ENCODE data around the gene SAMD4A. TPM values are rescaled to one million over a fixed set of nuclear protein-coding genes. Genes with fewer than 3 reads are reported as not detected.

Gene SAMD4A
- total RNA-seq, 1 experiment from 2014 or later, result 26.5 TPM

GRCh38 chr14:54549862-54550261 lies 17.1 kb upstream of the SAMD4A start:
- DNase-seq (ENCODE audit: low spot score), result no peak
- ChIA-PET POLR2A (ENCODE audit: low non-redundant PET) (no interaction called here), CTCF (no interaction called here)
- intact Hi-C loops (cut with micrococcal nuclease; ENCODE audit: unreplicated experiment), result no loop called here
- H3K4me3 ChIP-seq (ENCODE audit: low read depth, low read length, poor library complexity, severe bottlenecking), result no peak overlapping the region
- no peaks in the 10 kb centered on the region for H3K27me3 ChIP-seq (replicated peaks; ENCODE audit: insufficient read depth, low read depth, low read length, poor library complexity)
- H3K27ac ChIP-seq (ENCODE audit: low read depth, low read length, poor library complexity, severe bottlenecking), result no peak overlapping the region
- no peaks in the 10 kb centered on the region for H3K9me3 ChIP-seq (ENCODE audit: low read depth, low read length, poor library complexity, severe bottlenecking)
- no peaks in the 10 kb centered on the region for H3K4me1 ChIP-seq (ENCODE audit: insufficient read depth, low read length, poor library complexity, severe bottlenecking)
- no TSS peak for BruUV-seq (replicated peaks)
- H3K36me3 ChIP-seq (ENCODE audit: insufficient read depth, low read length, poor library complexity, severe bottlenecking), result no peaks in the 10 kb centered on the region
- no peak for TF ChIP-seq EZH2 (IDR thresholded peaks at IDR 0.05; ENCODE audit: borderline replicate concordance, low read depth, low read length, poor library complexity, severe bottlenecking)
- TF ChIP-seq, protein P1, sequence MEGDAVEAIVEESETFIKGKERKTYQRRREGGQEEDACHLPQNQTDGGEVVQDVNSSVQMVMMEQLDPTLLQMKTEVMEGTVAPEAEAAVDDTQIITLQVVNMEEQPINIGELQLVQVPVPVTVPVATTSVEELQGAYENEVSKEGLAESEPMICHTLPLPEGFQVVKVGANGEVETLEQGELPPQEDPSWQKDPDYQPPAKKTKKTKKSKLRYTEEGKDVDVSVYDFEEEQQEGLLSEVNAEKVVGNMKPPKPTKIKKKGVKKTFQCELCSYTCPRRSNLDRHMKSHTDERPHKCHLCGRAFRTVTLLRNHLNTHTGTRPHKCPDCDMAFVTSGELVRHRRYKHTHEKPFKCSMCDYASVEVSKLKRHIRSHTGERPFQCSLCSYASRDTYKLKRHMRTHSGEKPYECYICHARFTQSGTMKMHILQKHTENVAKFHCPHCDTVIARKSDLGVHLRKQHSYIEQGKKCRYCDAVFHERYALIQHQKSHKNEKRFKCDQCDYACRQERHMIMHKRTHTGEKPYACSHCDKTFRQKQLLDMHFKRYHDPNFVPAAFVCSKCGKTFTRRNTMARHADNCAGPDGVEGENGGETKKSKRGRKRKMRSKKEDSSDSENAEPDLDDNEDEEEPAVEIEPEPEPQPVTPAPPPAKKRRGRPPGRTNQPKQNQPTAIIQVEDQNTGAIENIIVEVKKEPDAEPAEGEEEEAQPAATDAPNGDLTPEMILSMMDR (conservative IDR thresholded peaks at IDR 0.05; ENCODE audit: low read depth, low read length), result no peak

DNA sequence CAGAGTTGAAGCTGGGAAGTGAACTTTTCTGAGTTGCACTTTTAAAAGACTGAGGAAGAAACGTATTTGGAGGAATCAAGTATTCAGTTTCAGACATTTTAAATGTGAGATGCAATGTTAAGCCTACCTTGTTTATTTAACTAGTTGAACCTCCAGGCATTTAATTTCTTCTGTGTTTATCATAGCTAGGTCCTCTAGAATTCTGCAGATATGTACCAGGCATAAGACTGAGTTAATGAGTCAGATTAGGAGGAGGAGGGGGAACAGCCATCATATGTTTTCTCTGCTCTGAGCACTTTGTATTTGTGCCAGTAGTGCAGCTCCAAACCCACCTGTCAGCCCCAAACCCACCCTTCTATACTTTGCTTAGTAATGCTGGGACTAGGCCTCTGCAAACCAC lies 16.4 kb upstream of the SAMD4A start:
- DNase-seq (ENCODE audit: low spot score), result no peak
- TF ChIP-seq EZH2 (IDR thresholded peaks at IDR 0.05; ENCODE audit: borderline replicate concordance, low read depth, low read length, poor library complexity, severe bottlenecking), result no peak
- TF ChIP-seq, protein P1 (conservative IDR thresholded peaks at IDR 0.05; ENCODE audit: low read depth, low read length), result no peak
- Histone ChIP-seq H3K27ac (ENCODE audit: low read depth, low read length, poor library complexity, severe bottlenecking) (no peak overlapping the region), H3K4me1 (ENCODE audit: insufficient read depth, low read length, poor library complexity, severe bottlenecking) (no peaks in the 10 kb centered on the region), H3K4me3 (ENCODE audit: low read depth, low read length, poor library complexity, severe bottlenecking) (no peak overlapping the region), H3K9me3 (ENCODE audit: low read depth, low read length, poor library complexity, severe bottlenecking) (no peaks in the 10 kb centered on the region), H3K27me3 (replicated peaks; ENCODE audit: insufficient read depth, low read depth, low read length, poor library complexity) (no peaks in the 10 kb centered on the region), H3K36me3 (ENCODE audit: insufficient read depth, low read length, poor library complexity, severe bottlenecking) (no peaks in the 10 kb centered on the region)
- ChIA-PET POLR2A (ENCODE audit: low non-redundant PET) (no interaction called here), CTCF (no interaction called here)
- no TSS peak for BruUV-seq (replicated peaks)
- intact Hi-C loops (cut with micrococcal nuclease; ENCODE audit: unreplicated experiment), result no loop called here

GRCh38 chr14:54554401-54554800 lies 12.5 kb upstream of the SAMD4A start:
- no peak for TF ChIP-seq EZH2 (IDR thresholded peaks at IDR 0.05; ENCODE audit: borderline replicate concordance, low read depth, low read length, poor library complexity, severe bottlenecking)
- TF ChIP-seq, protein P1 (conservative IDR thresholded peaks at IDR 0.05; ENCODE audit: low read depth, low read length), result no peak
- no peaks in the 10 kb centered on the region for H3K4me1 ChIP-seq (ENCODE audit: insufficient read depth, low read length, poor library complexity, severe bottlenecking)
- no peaks in the 10 kb centered on the region for H3K27me3 ChIP-seq (replicated peaks; ENCODE audit: insufficient read depth, low read depth, low read length, poor library complexity)
- BruUV-seq (replicated peaks), result no TSS peak
- CTCF ChIA-PET, result no interaction called here
- POLR2A ChIA-PET (ENCODE audit: low non-redundant PET), result no interaction called here
- no peak overlapping the region for H3K4me3 ChIP-seq (ENCODE audit: low read depth, low read length, poor library complexity, severe bottlenecking)
- H3K27ac ChIP-seq (ENCODE audit: low read depth, low read length, poor library complexity, severe bottlenecking), result no peak overlapping the region
- no peak for DNase-seq (ENCODE audit: low spot score)
- no peaks in the 10 kb centered on the region for H3K9me3 ChIP-seq (ENCODE audit: low read depth, low read length, poor library complexity, severe bottlenecking)
- intact Hi-C loops (cut with micrococcal nuclease; ENCODE audit: unreplicated experiment), result no loop called here
- no peaks in the 10 kb centered on the region for H3K36me3 ChIP-seq (ENCODE audit: insufficient read depth, low read length, poor library complexity, severe bottlenecking)
